ENCODE results near the gene CISD3. TPM values are rescaled to one million over a fixed set of nuclear protein-coding genes. Genes with fewer than 3 reads are reported as not detected.
A peak's percentile ranks its signal among the peaks of the same experiment; 100 is the strongest.

CISD3 gene
- total RNA-seq, 1 experiment from 2014 or later, result 14.1 TPM

- Histone ChIP-seq H4K20me1 (ENCODE audit: low read length) (no peaks in the 10 kb centered on the region), H3K9me2 (replicated peaks; ENCODE audit: low read length) (no peaks in the 10 kb centered on the region), H3K4me1 (ENCODE audit: insufficient read depth, low read length) (peaks cover 28% of the 10 kb centered on the region), H3K79me2 (ENCODE audit: low read length) (peaks cover 35% of the 10 kb centered on the region), H3F3A (ENCODE audit: low read length, unreplicated experiment) (no peaks in the 10 kb centered on the region), H3K36me3 (ENCODE audit: low read depth, low read length) (no peaks in the 10 kb centered on the region), H3K4me2 (ENCODE audit: low read length) (peak overlapping the region; percentile 95), H2AFZ (ENCODE audit: low read length) (peak overlapping the region; percentile 97), H3K27me3 (ENCODE audit: low read length) (no peaks in the 10 kb centered on the region), H3K9me3 (ENCODE audit: low read length) (no peaks in the 10 kb centered on the region), H3K9ac (ENCODE audit: low read length) (peak overlapping the region; percentile 80), H3K4me3 (ENCODE audit: low read length) (peak overlapping the region; percentile 92), H3K27ac (ENCODE audit: low read length) (peak overlapping the region; percentile 35; the same call in 1 of the 2 replicates)
- intact Hi-C loops (cut with micrococcal nuclease), result no loop called here
- no peak for TF ChIP-seq EZH2 (IDR thresholded peaks at IDR 0.05; ENCODE audit: low read length, unreplicated experiment)
- no peak for TF ChIP-seq EZH2phosphoT487 (IDR thresholded peaks at IDR 0.05; ENCODE audit: borderline replicate concordance, low read length)
- no peak for TF ChIP-seq CTCF (conservative IDR thresholded peaks at IDR 0.05; ENCODE audit: low read depth, low read length)
- ChIA-PET POLR2A (ENCODE audit: unreplicated experiment) (no interaction called here), CTCF (no interaction called here)
- BruUV-seq (replicated peaks), result no TSS peak
- peak; percentile 88 for DNase-seq
- peak; percentile 29 for ATAC-seq
These were observed 26.2 kb upstream of the CISD3 start for GRCh38 chr17:38703742-38704605.

- Histone ChIP-seq H3F3A (ENCODE audit: low read length, unreplicated experiment) (no peaks in the 10 kb centered on the region), H3K4me2 (ENCODE audit: low read length) (peak within 1 kb of the TSS; percentile 96), H3K27me3 (ENCODE audit: low read length) (no peaks in the 10 kb centered on the region), H3K4me1 (ENCODE audit: insufficient read depth, low read length) (peaks cover 28% of the 10 kb centered on the region), H3K9me3 (ENCODE audit: low read length) (no peaks in the 10 kb centered on the region), H3K36me3 (ENCODE audit: low read depth, low read length) (no peaks in the 10 kb centered on the region), H3K9ac (ENCODE audit: low read length) (peak within 1 kb of the TSS; percentile 80), H3K4me3 (ENCODE audit: low read length) (peak within 1 kb of the TSS; percentile 92), H3K27ac (ENCODE audit: low read length) (peak within 1 kb of the TSS; percentile 36; the same call in 1 of the 2 replicates), H3K9me2 (replicated peaks; ENCODE audit: low read length) (no peaks in the 10 kb centered on the region), H2AFZ (ENCODE audit: low read length) (peak within 1 kb of the TSS; percentile 97), H4K20me1 (ENCODE audit: low read length) (no peaks in the 10 kb centered on the region), H3K79me2 (ENCODE audit: low read length) (peaks cover 35% of the 10 kb centered on the region)
- TF ChIP-seq EZH2phosphoT487 (IDR thresholded peaks at IDR 0.05; ENCODE audit: borderline replicate concordance, low read length) (no peak), CTCF (conservative IDR thresholded peaks at IDR 0.05; ENCODE audit: low read depth, low read length) (no peak), EZH2 (IDR thresholded peaks at IDR 0.05; ENCODE audit: low read length, unreplicated experiment) (no peak)
- peak; percentile 63 for DNase-seq
- BruUV-seq (replicated peaks), result no TSS peak
- ATAC-seq, result peak; percentile 10
- ChIA-PET CTCF (no interaction called here), POLR2A (ENCODE audit: unreplicated experiment) (no interaction called here)
- intact Hi-C loops (cut with micrococcal nuclease), result no loop called here
These were observed 25.3 kb upstream of the CISD3 start, which contains the start of gene MLLT6 for GRCh38 chr17:38704606-38705522. Gene MLLT6 (plus strand): TSS chr17:38705273. CDS start chr17:38705633, 360 bp downstream.

All from PC-3 (cell line).